Testis (tissue), 3 donors: ENCODE data around the gene SLC24A5. TPM values are rescaled to one million over a fixed set of nuclear protein-coding genes. Genes with fewer than 3 reads are reported as not detected.

ENCODE experiments used
- DNase-seq: peaks from one replicate; pipeline ENCODE4 v3.0.0-alpha.2; 2019
- H3K27ac ChIP-seq, 2 donors: fragments of 200-600 bp; sonication (generic); one replicate each; pipeline ENCODE4 v1.5.1; 2019
- H3K27me3 ChIP-seq: fragments of 200-600 bp; sonication (generic); one replicate; pipeline ENCODE4 v1.5.1; 2019
- H3K36me3 ChIP-seq: fragments of 200-600 bp; sonication (generic); one replicate; pipeline ENCODE4 v1.5.1; 2017; ENCODE audit warnings: low read depth; ENCODE audit errors: missing control alignments
- H3K4me1 ChIP-seq: fragments of 200-600 bp; sonication (generic); one replicate; pipeline ENCODE4 v1.5.1; 2019
- H3K4me3 ChIP-seq, 2 donors: fragments of 200-600 bp; sonication (generic); one replicate each; pipeline ENCODE4 v1.5.1; 2017 to 2019
- H3K9me3 ChIP-seq: fragments of 200-600 bp; sonication (generic); one replicate; pipeline ENCODE4 v1.5.1; 2017
- CTCF ChIP-seq, 3 experiments: fragments of 450-650 bp in 2 of 3; fragments of 200-600 bp in 1 of 3; sonication (generic) in 1 of 3; IDR thresholded peaks; one replicate each; pipeline ENCODE4 v1.5.1; 2016 to 2019; ENCODE audit warnings: antibody characterized with exemption in 3 of 3, mild to moderate bottlenecking in 2 of 3, moderate library complexity in 1 of 3
- POLR2A ChIP-seq: fragments of 450-650 bp; IDR thresholded peaks from one replicate; pipeline ENCODE4 v1.6.1; 2017; ENCODE audit warnings: antibody characterized with exemption, mild to moderate bottlenecking, moderate library complexity
- WGBS, 2 donors: methylation state at CpG; one replicate each; pipeline ENCODE4 v1.1.5; 2018; 5-methylcytosine and 5-hydroxymethylcytosine counted together
- intact Hi-C: fragments of 100-400 bp; cut with DNase I; formaldehyde crosslinking; loops from one replicate; pipeline ENCODE4 v1.15.1; 2023; ENCODE audit warnings: low total_unique reads
- polyA plus RNA-seq: library from polyadenylated mRNA; stranded (reverse); fragments of 350-450 nt; fragmentation: Illumina TruSeq; extraction: RNeasy Lipid Tissue Mini Kit (QIAGEN cat#74804); gene quantifications from one replicate; pipeline ENCODE4 v1.2.3, GENCODE V29; 2014; ENCODE audit warnings: low read depth, low replicate concordance; ENCODE audit not compliant: insufficient read depth
- total RNA-seq, 2 donors: library from RNA; depleted of rRNA; stranded (reverse); fragments of >200 nt; gene quantifications; one replicate each; pipeline ENCODE4 v1.2.3, GENCODE V29; 2016

Gene SLC24A5
- total and polyA plus RNA-seq, 3 donors from 2014 or later: 0.63 to 1.8 TPM; not detected in 1

- no peak for DNase-seq
These were observed 1.1 kb downstream of the SLC24A5 start for GRCh38 chr15:48121849-48122248.

GRCh38 chr15:48126667-48127355 lies 6.0 kb downstream of the SLC24A5 start:
- no peak for DNase-seq
- H3K27me3 ChIP-seq: no peaks in the 10 kb centered on the region
- H3K36me3 ChIP-seq: no peaks in the 10 kb centered on the region
- no peaks in the 10 kb centered on the region for H3K4me1 ChIP-seq
- no peak overlapping the region for H3K27ac ChIP-seq
- 52 to 63% methylated on average over 6 of the region's 6 CpGs for WGBS, 2 donors
- TF ChIP-seq CTCF (IDR thresholded peaks at IDR 0.05): no peak
- TF ChIP-seq POLR2A: no peak
- H3K9me3 ChIP-seq: no peaks in the 10 kb centered on the region
- no peak overlapping the region for H3K4me3 ChIP-seq
- intact Hi-C loops: no loop called here

More at GRCh38 chr15:48121849-48122248, 1.1 kb downstream of the SLC24A5 start:
- 58 to 73% methylated on average over 8 of the region's 8 CpGs for WGBS, 2 donors
- intact Hi-C loops: no loop called here
- Histone ChIP-seq H3K4me3 (no peak overlapping the region), H3K36me3 (no peaks in the 10 kb centered on the region), H3K27ac (no peak overlapping the region), H3K27me3 (no peaks in the 10 kb centered on the region), H3K4me1 (no peaks in the 10 kb centered on the region), H3K9me3 (no peaks in the 10 kb centered on the region)
- TF ChIP-seq POLR2A (no peak), CTCF (IDR thresholded peaks at IDR 0.05) (no peak)

GRCh38 chr15:48131324-48131723 lies 10.5 kb downstream of the SLC24A5 start:
- H3K4me1 ChIP-seq: no peaks in the 10 kb centered on the region
- intact Hi-C loops: no loop called here
- DNase-seq: no peak
- no peaks in the 10 kb centered on the region for H3K36me3 ChIP-seq
- H3K4me3 ChIP-seq: no peak overlapping the region
- TF ChIP-seq POLR2A: no peak
- TF ChIP-seq CTCF (IDR thresholded peaks at IDR 0.05): no peak
- no peak overlapping the region for H3K27ac ChIP-seq
- H3K9me3 ChIP-seq: no peaks in the 10 kb centered on the region
- H3K27me3 ChIP-seq: no peaks in the 10 kb centered on the region

GRCh38 chr15:48132874-48133273 lies 12.1 kb downstream of the SLC24A5 start:
- Histone ChIP-seq H3K9me3 (no peaks in the 10 kb centered on the region), H3K27me3 (no peaks in the 10 kb centered on the region), H3K4me3 (no peak overlapping the region), H3K36me3 (no peaks in the 10 kb centered on the region), H3K4me1 (no peaks in the 10 kb centered on the region), H3K27ac (no peak overlapping the region)
- TF ChIP-seq POLR2A (no peak), CTCF (IDR thresholded peaks at IDR 0.05) (no peak)
- intact Hi-C loops: no loop called here
- DNase-seq: no peak
- 88 to 91% methylated on average over 6 of the region's 6 CpGs for WGBS, 2 donors

GRCh38 chr15:48143856-48144255 lies 23.1 kb downstream of the SLC24A5 start:
- no peaks in the 10 kb centered on the region for H3K9me3 ChIP-seq
- intact Hi-C loops: no loop called here
- WGBS, 2 donors: 88 to 95% methylated on average over 1 of the region's 1 CpG
- TF ChIP-seq POLR2A (no peak), CTCF (IDR thresholded peaks at IDR 0.05) (no peak)
- no peaks in the 10 kb centered on the region for H3K36me3 ChIP-seq
- H3K27ac ChIP-seq: no peak overlapping the region
- H3K27me3 ChIP-seq: no peaks in the 10 kb centered on the region
- H3K4me3 ChIP-seq: no peak overlapping the region
- no peak for DNase-seq
- H3K4me1 ChIP-seq: no peaks in the 10 kb centered on the region
